Mucosa of gallbladder (tissue), 1 donor: ENCODE results near the gene SEMA3F. TPM values are rescaled to one million over a fixed set of nuclear protein-coding genes. Genes with fewer than 3 reads are reported as not detected.
A peak's percentile ranks its signal among the peaks of the same experiment; 100 is the strongest.

Source experiments
- DNase-seq: peaks from one replicate; pipeline ENCODE4 v3.0.0-alpha.2; 2020; ENCODE audit warnings: low spot score
- total RNA-seq: library from RNA; stranded (reverse); gene quantifications from one replicate; pipeline ENCODE4 v1.2.1, GENCODE V29; 2021
- donor health status: DM: no; HTN: no; CAD: no.

SEMA3F gene
- total RNA-seq, 1 donor from 2014 or later: 34.1 TPM

GRCh38 chr3:50193286-50193685 lies 38.2 kb downstream of the SEMA3F start:
- no peak for DNase-seq

- no peak for DNase-seq
Observed at GRCh38 chr3:50193746-50194127, 38.6 kb downstream of the SEMA3F start.

- peak; percentile 63 for DNase-seq
Observed at GRCh38 chr3:50194128-50194902, 39.2 kb downstream of the SEMA3F start.

GRCh38 chr3:50194903-50195500 lies 39.9 kb downstream of the SEMA3F start:
- no peak for DNase-seq

- no peak for DNase-seq
Observed at GRCh38 chr3:50195501-50196252, 40.6 kb downstream of the SEMA3F start.

GRCh38 chr3:50196253-50196801 lies 41.2 kb downstream of the SEMA3F start:
- no peak for DNase-seq

- DNase-seq: no peak
Observed at GRCh38 chr3:50201573-50202315, 46.6 kb downstream of the SEMA3F start.

GRCh38 chr3:50202353-50203112 lies 47.4 kb downstream of the SEMA3F start:
- no peak for DNase-seq

GRCh38 chr3:50203113-50203808 lies 48.1 kb downstream of the SEMA3F start:
- DNase-seq: no peak

- DNase-seq: no peak
Observed at GRCh38 chr3:50203809-50204803, 49.0 kb downstream of the SEMA3F start.

- no peak for DNase-seq
Observed at GRCh38 chr3:50204804-50205412, 49.8 kb downstream of the SEMA3F start, which contains the start of gene SLC38A3. TSS of gene SLC38A3 (plus strand) at chr3:50205271. CDS start at chr3:50214200, 8,929 bp downstream.

- DNase-seq: no peak
Observed at GRCh38 chr3:50205413-50206276, 50.5 kb downstream of the SEMA3F start.

GRCh38 chr3:50207359-50208042 lies 52.4 kb downstream of the SEMA3F start:
- DNase-seq: no peak

GRCh38 chr3:50208677-50209344 lies 53.7 kb downstream of the SEMA3F start:
- DNase-seq: no peak

GRCh38 chr3:50210176-50210509 lies 55.0 kb downstream of the SEMA3F start:
- DNase-seq: no peak
